HEK293 (cell line): Measurements from ENCODE around the gene MICU1.

ENCODE experiments used
- CTCF ChIA-PET: fragments of 350-600 bp; formaldehyde crosslinking; extraction: SDS; loops from one replicate; lab custom pipeline; 2021; ENCODE audit warnings: antibody characterized with exemption; lab: Yijun Ruan, JAX
- POLR2A ChIA-PET: fragments of 300-600 bp; formaldehyde crosslinking; extraction: SDS; loops from one replicate; lab custom pipeline; 2020; ENCODE audit warnings: antibody characterized with exemption, inconsistent platforms; lab: Yijun Ruan, JAX
- H3K27ac ChIP-seq: fragments of 200-500 bp; sonication (Bioruptor generic); 2 replicates; pipeline ENCODE4 v1.5.1; 2014; ENCODE audit warnings: low read depth, low read length, control low read depth, inconsistent platforms; ENCODE audit errors: extremely low read depth
- H3K36me3 ChIP-seq, 2 experiments: fragments of 200-500 bp in 1 of 2; sonication (Bioruptor generic) in 1 of 2; 1 replicate in 1 of 2; 2 replicates in 1 of 2; pipeline ENCODE4 v1.5.1; 2014 to 2017; ENCODE audit warnings: inconsistent platforms in 2 of 2, low read length in 2 of 2; ENCODE audit not compliant: control insufficient read depth in 2 of 2, insufficient read depth in 1 of 2
- H3K4me1 ChIP-seq: fragments of 200-500 bp; sonication (Bioruptor generic); 2 replicates; pipeline ENCODE4 v1.5.1; 2014; ENCODE audit warnings: mild to moderate bottlenecking, low read length, inconsistent platforms; ENCODE audit not compliant: control insufficient read depth, insufficient read depth
- H3K4me3 ChIP-seq: 2 replicates; pipeline ENCODE4 v1.5.1; 2011; ENCODE audit warnings: low read depth, mild to moderate bottlenecking, control low read depth, low read length, moderate library complexity
- H3K9me3 ChIP-seq: fragments of 200-500 bp; sonication (Bioruptor generic); 2 replicates; pipeline ENCODE4 v1.5.1; 2014; ENCODE audit warnings: low read depth, low read length, inconsistent platforms; ENCODE audit not compliant: control insufficient read depth, insufficient read depth
- GLI4 ChIP-seq: fragments of 450-650 bp; formaldehyde crosslinking; IDR thresholded peaks from 2 replicates; pipeline ENCODE4 v1.5.1; 2016; ENCODE audit warnings: missing biosample characterization, missing genetic modification characterization
- INSM2 ChIP-seq: fragments of 450-650 bp; formaldehyde crosslinking; IDR thresholded peaks from 2 replicates; pipeline ENCODE4 v1.5.1; 2016; ENCODE audit warnings: missing biosample characterization, missing genetic modification characterization
- KLF17 ChIP-seq: fragments of 450-650 bp; formaldehyde crosslinking; IDR thresholded peaks from 2 replicates; pipeline ENCODE4 v1.5.1; 2016; ENCODE audit warnings: missing biosample characterization, missing genetic modification characterization
- KLF7 ChIP-seq: fragments of 450-650 bp; formaldehyde crosslinking; IDR thresholded peaks from 2 replicates; pipeline ENCODE4 v1.5.1; 2016; ENCODE audit warnings: missing biosample characterization, missing genetic modification characterization, borderline replicate concordance
- OVOL3 ChIP-seq: fragments of 450-650 bp; formaldehyde crosslinking; IDR thresholded peaks from 2 replicates; pipeline ENCODE4 v1.5.1; 2016; ENCODE audit warnings: missing biosample characterization, missing genetic modification characterization
- PRDM6 ChIP-seq: fragments of 450-650 bp; formaldehyde crosslinking; IDR thresholded peaks from 2 replicates; pipeline ENCODE4 v1.5.1; 2017; ENCODE audit warnings: missing biosample characterization, missing genetic modification characterization
- SP7 ChIP-seq: fragments of 450-650 bp; formaldehyde crosslinking; IDR thresholded peaks from 2 replicates; pipeline ENCODE4 v1.5.1; 2016; ENCODE audit warnings: missing biosample characterization, missing genetic modification characterization
- TRIM28 ChIP-seq: IDR thresholded peaks from 2 replicates; pipeline ENCODE4 v1.6.1; 2011; ENCODE audit warnings: low read length, control low read depth, borderline replicate concordance
- ZEB2 ChIP-seq: fragments of 450-650 bp; formaldehyde crosslinking; IDR thresholded peaks from 2 replicates; pipeline ENCODE4 v1.5.1; 2016; ENCODE audit warnings: missing biosample characterization, missing genetic modification characterization
- ZFP37 ChIP-seq: fragments of 450-650 bp; formaldehyde crosslinking; IDR thresholded peaks from 2 replicates; pipeline ENCODE4 v1.5.1; 2016; ENCODE audit warnings: missing biosample characterization, missing genetic modification characterization
- ZNF140 ChIP-seq: fragments of 450-650 bp; formaldehyde crosslinking; IDR thresholded peaks from 2 replicates; pipeline ENCODE4 v1.5.1; 2016; ENCODE audit warnings: missing biosample characterization, missing genetic modification characterization
- ZNF155 ChIP-seq: fragments of 450-650 bp; formaldehyde crosslinking; IDR thresholded peaks from 2 replicates; pipeline ENCODE4 v1.5.1; 2016; ENCODE audit warnings: missing biosample characterization, missing genetic modification characterization
- ZNF311 ChIP-seq: fragments of 450-650 bp; formaldehyde crosslinking; IDR thresholded peaks from 2 replicates; pipeline ENCODE4 v1.5.1; 2017; ENCODE audit warnings: missing biosample characterization, missing genetic modification characterization, borderline replicate concordance
- ZNF398 ChIP-seq: fragments of 450-650 bp; formaldehyde crosslinking; IDR thresholded peaks from 2 replicates; pipeline ENCODE4 v1.5.1; 2017; ENCODE audit warnings: missing biosample characterization, missing genetic modification characterization
- ZNF48 ChIP-seq: fragments of 450-650 bp; formaldehyde crosslinking; IDR thresholded peaks from 2 replicates; pipeline ENCODE4 v1.5.1; 2016; ENCODE audit warnings: missing biosample characterization, missing genetic modification characterization
- ZNF785 ChIP-seq: fragments of 450-650 bp; formaldehyde crosslinking; IDR thresholded peaks from 2 replicates; pipeline ENCODE4 v1.5.1; 2016; ENCODE audit warnings: missing biosample characterization, missing genetic modification characterization
- ZSCAN4 ChIP-seq: fragments of 450-650 bp; formaldehyde crosslinking; IDR thresholded peaks from 2 replicates; pipeline ENCODE4 v1.5.1; 2017; ENCODE audit warnings: missing biosample characterization, missing genetic modification characterization
- TF ChIP-seq, protein P1 (sequence below): fragments of 450-650 bp; formaldehyde crosslinking; IDR thresholded peaks from 2 replicates; pipeline ENCODE4 v1.5.1; 2017; ENCODE audit warnings: missing biosample characterization, missing genetic modification characterization

Gene MICU1

DNA sequence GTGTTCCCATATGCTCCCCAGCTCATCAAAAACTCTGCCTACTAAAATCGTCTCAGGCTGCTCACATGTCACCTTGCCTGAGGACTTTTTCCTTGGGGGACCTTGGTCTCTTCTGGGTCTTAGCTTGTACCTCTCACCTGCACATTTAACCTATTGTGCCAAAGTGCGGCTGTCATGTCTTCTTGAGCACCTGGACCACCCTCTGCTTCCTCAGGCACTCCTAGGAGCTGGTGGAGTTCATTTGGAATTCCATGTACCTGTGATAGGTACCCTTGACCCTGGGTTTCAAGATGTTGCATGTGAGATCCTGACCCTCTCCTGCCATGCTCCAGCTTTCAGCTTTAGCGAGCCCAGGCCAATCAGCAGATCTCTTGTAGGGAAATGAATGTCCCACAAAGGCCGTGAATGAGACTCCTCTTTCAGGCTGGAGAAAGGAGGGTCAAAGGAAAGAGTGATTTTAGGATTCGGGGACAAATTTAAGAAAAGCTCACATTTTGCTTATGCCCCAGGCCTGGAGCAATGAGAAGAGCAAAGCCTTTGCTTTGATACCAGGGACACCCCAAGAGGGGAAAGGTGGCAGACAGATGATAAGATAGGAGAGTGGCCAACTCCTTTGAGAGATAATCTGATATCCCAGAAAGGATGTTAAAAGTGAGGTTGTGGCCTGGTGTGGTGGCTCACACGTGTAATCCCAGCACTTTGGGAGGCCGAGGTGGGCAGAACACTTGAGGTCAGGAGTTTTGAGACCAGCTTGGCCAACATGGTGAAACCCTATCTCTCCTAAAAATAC, 260.6 kb downstream of the MICU1 start:
- H3K27ac ChIP-seq = no peak overlapping the region
- TF ChIP-seq ZNF155 (tag by site-specific recombination) (no peak), KLF7 (tag by site-specific recombination) (no peak), ZNF140 (tag by site-specific recombination) (no peak), TRIM28 (no peak), GLI4 (no peak), OVOL3 (tag by site-specific recombination) (no peak), ZNF48 (tag by site-specific recombination) (no peak), KLF17 (no peak), ZSCAN4 (tag by site-specific recombination) (no peak), ZNF398 (tag by site-specific recombination) (no peak), INSM2 (tag by site-specific recombination) (no peak), SP7 (tag by site-specific recombination) (no peak), ZFP37 (tag by site-specific recombination) (no peak), ZEB2 (no peak), PRDM6 (tag by site-specific recombination) (no peak), ZNF311 (tag by site-specific recombination) (no peak), ZNF785 (tag by site-specific recombination) (no peak)
- TF ChIP-seq, protein P1, sequence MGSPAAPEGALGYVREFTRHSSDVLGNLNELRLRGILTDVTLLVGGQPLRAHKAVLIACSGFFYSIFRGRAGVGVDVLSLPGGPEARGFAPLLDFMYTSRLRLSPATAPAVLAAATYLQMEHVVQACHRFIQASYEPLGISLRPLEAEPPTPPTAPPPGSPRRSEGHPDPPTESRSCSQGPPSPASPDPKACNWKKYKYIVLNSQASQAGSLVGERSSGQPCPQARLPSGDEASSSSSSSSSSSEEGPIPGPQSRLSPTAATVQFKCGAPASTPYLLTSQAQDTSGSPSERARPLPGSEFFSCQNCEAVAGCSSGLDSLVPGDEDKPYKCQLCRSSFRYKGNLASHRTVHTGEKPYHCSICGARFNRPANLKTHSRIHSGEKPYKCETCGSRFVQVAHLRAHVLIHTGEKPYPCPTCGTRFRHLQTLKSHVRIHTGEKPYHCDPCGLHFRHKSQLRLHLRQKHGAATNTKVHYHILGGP (tag by site-specific recombination) = no peak
- H3K36me3 ChIP-seq = peaks cover 0 to 20% of the 10 kb centered on the region in 2 experiments; a peak in 2 of 3 replicates
- no peaks in the 10 kb centered on the region for H3K9me3 ChIP-seq
- POLR2A ChIA-PET = interaction anchor here (0.7 kb wide), 1 partner anchor 10 kb away, joined by 7 read pairs; no protein-coding TSS in a partner anchor
- CTCF ChIA-PET = interaction anchor here (0.6 to 3.0 kb wide), 9 partner anchors 9 to 853 kb away, joined by 3 to 30 read pairs (median 3); no protein-coding TSS in a partner anchor
- no peaks in the 10 kb centered on the region for H3K4me1 ChIP-seq
- no peak overlapping the region for H3K4me3 ChIP-seq
